SK-N-SH (cell line): ENCODE data around the gene OGFR. TPM values are rescaled to one million over a fixed set of nuclear protein-coding genes. Genes with fewer than 3 reads are reported as not detected.

Source experiments
- CTCF ChIA-PET: fragments of 300-600, 350-600 bp; formaldehyde crosslinking; extraction: SDS; loops from one replicate; lab custom pipeline; 2021; lab: Yijun Ruan, JAX
- POLR2A ChIA-PET: fragments of 350-600 bp; sonication (Branson Sonifier 250); formaldehyde crosslinking; extraction: SDS; loops from one replicate; lab custom pipeline; 2020; ENCODE audit warnings: antibody characterized with exemption, inconsistent platforms; lab: Yijun Ruan, JAX
- DNase-seq: peaks from one replicate; pipeline ENCODE4 v3.0.0; 2012
- H2AFZ ChIP-seq: fragments of 200-600 bp; sonication (generic); 2 replicates; pipeline ENCODE4 v1.8.1; 2016; ENCODE audit warnings: antibody characterized with exemption, mild to moderate bottlenecking, low read depth
- H3F3A ChIP-seq: fragments of 200-600 bp; sonication (generic); replicated peaks from 2 replicates; pipeline ENCODE3; 2016; ENCODE audit warnings: antibody characterized with exemption, mild to moderate bottlenecking; ENCODE audit not compliant: insufficient read depth
- H3K27ac ChIP-seq, 2 experiments: fragments of 200-500 bp in 1 of 2; fragments of 200-600 bp in 1 of 2; sonication (Bioruptor generic) in 1 of 2; sonication (generic), shearing (Covaris generic) in 1 of 2; 2 replicates each; pipeline versions ENCODE4 v1.5.1 to v1.6.1; 2014 to 2016; ENCODE audit warnings: low read depth in 2 of 2, inconsistent platforms in 1 of 2, low read length in 1 of 2, mild to moderate bottlenecking in 1 of 2, mixed read lengths in 1 of 2
- H3K27me3 ChIP-seq: fragments of 200-600 bp; sonication (generic), shearing (Covaris generic); 2 replicates; pipeline ENCODE4 v1.6.1; 2016; ENCODE audit warnings: mixed run types; ENCODE audit not compliant: insufficient read depth
- H3K36me3 ChIP-seq, 2 experiments: fragments of 200-500 bp in 1 of 2; fragments of 200-600 bp in 1 of 2; sonication (Bioruptor generic) in 1 of 2; sonication (generic) in 1 of 2; replicated peaks in 1 of 2; 2 replicates each; pipeline versions ENCODE3 to v1.5.1; 2014 to 2016; ENCODE audit warnings: low read length in 1 of 2, mild to moderate bottlenecking in 1 of 2; ENCODE audit not compliant: insufficient read depth in 2 of 2, control insufficient read depth in 1 of 2
- H3K4me1 ChIP-seq, 2 experiments: fragments of 200-500 bp in 1 of 2; fragments of 200-600 bp in 1 of 2; sonication (Bioruptor generic) in 1 of 2; sonication (generic), shearing (Covaris generic) in 1 of 2; 2 replicates each; pipeline versions ENCODE4 v1.5.1 to v1.6.1; 2014 to 2016; ENCODE audit warnings: low read depth in 1 of 2, low read length in 1 of 2, mixed run types in 1 of 2; ENCODE audit not compliant: insufficient read depth in 2 of 2, control insufficient read depth in 1 of 2
- H3K4me2 ChIP-seq: fragments of 200-600 bp; sonication (generic), shearing (Covaris generic); 2 replicates; pipeline ENCODE4 v1.6.1; 2017; ENCODE audit warnings: mixed run types
- H3K4me3 ChIP-seq, 2 experiments: fragments of 200-500 bp in 1 of 2; fragments of 200-600 bp in 1 of 2; sonication (Bioruptor generic) in 1 of 2; sonication (generic), shearing (Covaris generic) in 1 of 2; 2 replicates each; pipeline versions ENCODE4 v1.5.1 to v1.8.1; 2014 to 2016; ENCODE audit warnings: low read depth in 2 of 2, inconsistent platforms in 1 of 2, low read length in 1 of 2, mild to moderate bottlenecking in 1 of 2, mixed read lengths in 1 of 2, moderate library complexity in 1 of 2
- H3K79me2 ChIP-seq: fragments of 200-600 bp; sonication (generic); 2 replicates; pipeline ENCODE4 v1.8.1; 2017; ENCODE audit warnings: mild to moderate bottlenecking; ENCODE audit not compliant: insufficient read depth
- H3K9ac ChIP-seq: fragments of 200-600 bp; sonication (generic); 2 replicates; pipeline ENCODE4 v1.6.1; 2017; ENCODE audit warnings: mixed run types
- H3K9me2 ChIP-seq: fragments of 200-600 bp; sonication (generic); 2 replicates; pipeline ENCODE4 v1.6.1; 2017; ENCODE audit warnings: mixed run types
- H3K9me3 ChIP-seq: fragments of 200-600 bp; sonication (generic); 2 replicates; pipeline ENCODE4 v1.6.1; 2017; ENCODE audit warnings: mixed run types, mild to moderate bottlenecking, moderate library complexity
- H4K20me1 ChIP-seq: fragments of 200-600 bp; sonication (generic); 2 replicates; pipeline ENCODE4 v1.6.1; 2017; ENCODE audit warnings: mild to moderate bottlenecking, mixed run types; ENCODE audit not compliant: insufficient read depth
- FOSL2 ChIP-seq: IDR thresholded peaks from 2 replicates; pipeline ENCODE4 v1.4.0; 2012; ENCODE audit warnings: low read depth, mild to moderate bottlenecking, moderate library complexity, borderline replicate concordance
- FOXJ3 ChIP-seq: sonication (generic); formaldehyde crosslinking; IDR thresholded peaks from 2 replicates; pipeline ENCODE4 v1.5.1; 2020; ENCODE audit warnings: mild to moderate bottlenecking, missing genetic modification reagents
- GABPA ChIP-seq: IDR thresholded peaks from 2 replicates; pipeline ENCODE4 v1.4.0; 2012; ENCODE audit warnings: low read depth, mild to moderate bottlenecking
- MXI1 ChIP-seq: IDR thresholded peaks from 2 replicates; pipeline ENCODE4 v1.6.1; 2012; ENCODE audit warnings: mild to moderate bottlenecking, low read depth, low read length, improper control_type of control experiment
- NFIC ChIP-seq: IDR thresholded peaks from 2 replicates; pipeline ENCODE4 v1.4.0; 2012; ENCODE audit warnings: borderline replicate concordance
- POLR2AphosphoS5 ChIP-seq: IDR thresholded peaks from 2 replicates; pipeline ENCODE4 v1.6.1; 2012; ENCODE audit warnings: low read depth, low read length
- RCOR1 ChIP-seq: fragments of 150-350 bp; IDR thresholded peaks from 2 replicates; pipeline ENCODE4 v1.6.1; 2017; ENCODE audit warnings: antibody characterized with exemption, low read length
- RFX5 ChIP-seq: IDR thresholded peaks from 2 replicates; pipeline ENCODE4 v1.6.1; 2012; ENCODE audit warnings: mild to moderate bottlenecking, improper control_type of control experiment, low read length
- RXRA ChIP-seq: IDR thresholded peaks from 2 replicates; pipeline ENCODE4 v1.4.0; 2012; ENCODE audit warnings: low read depth, mild to moderate bottlenecking, borderline replicate concordance
- SIN3A ChIP-seq: IDR thresholded peaks from 2 replicates; pipeline ENCODE4 v1.6.1; 2012; ENCODE audit warnings: low read depth, mild to moderate bottlenecking, low read length, moderate library complexity, borderline replicate concordance
- SMC3 ChIP-seq: IDR thresholded peaks from 2 replicates; pipeline ENCODE4 v1.6.1; 2012; ENCODE audit warnings: low read depth, low read length, improper control_type of control experiment
- TAF1 ChIP-seq: IDR thresholded peaks from 2 replicates; pipeline ENCODE4 v1.6.1; 2012; ENCODE audit warnings: low read depth, mild to moderate bottlenecking, low read length, moderate library complexity, borderline replicate concordance
- TEAD4 ChIP-seq: IDR thresholded peaks from 2 replicates; pipeline ENCODE4 v1.4.0; 2012; ENCODE audit warnings: mild to moderate bottlenecking, borderline replicate concordance; ENCODE audit not compliant: insufficient read depth
- USF2 ChIP-seq: fragments of 150-350 bp; IDR thresholded peaks from 2 replicates; pipeline ENCODE4 v1.6.1; 2017; ENCODE audit warnings: antibody characterized with exemption, low read length, low read depth, borderline replicate concordance
- WGBS: methylation state at CpG from one replicate; pipeline ENCODE4 v1.1.6; 2017; ENCODE audit warnings: low lambda C conversion rate; 5-methylcytosine and 5-hydroxymethylcytosine counted together
- polyA plus RNA-seq, 3 experiments: library from polyadenylated mRNA; depleted of rRNA; stranded (reverse); fragments of >200 nt; gene quantifications; 2 replicates each; pipeline ENCODE4 v1.2.3, GENCODE V29; 2012
- TF ChIP-seq, protein P1 (sequence below): IDR thresholded peaks from 2 replicates; pipeline ENCODE4 v1.4.0; 2012; ENCODE audit warnings: low read depth
- TF ChIP-seq, protein P2 (sequence below): IDR thresholded peaks from 2 replicates; pipeline ENCODE4 v1.4.0; 2012; ENCODE audit warnings: low read depth, borderline replicate concordance
- TF ChIP-seq, protein P3 (sequence below): fragments of 150-350 bp; IDR thresholded peaks from 2 replicates; pipeline ENCODE4 v1.6.1; 2016; ENCODE audit warnings: mild to moderate bottlenecking, low read depth, low read length

The OGFR gene
- polyA plus RNA-seq, 1 of the 3 experiments (the other 2 are of a cell fraction), result 60.8 TPM

- TF ChIP-seq GABPA (no peak), SMC3 (no peak), FOSL2 (no peak), MXI1 (no peak), RFX5 (no peak), TAF1 (no peak), RXRA (no peak), RCOR1 (no peak), POLR2AphosphoS5 (no peak), TEAD4 (no peak), FOXJ3 (CRISPR knock-in tag) (no peak), USF2 (no peak), NFIC (no peak), SIN3A (no peak)
- TF ChIP-seq, protein P1, sequence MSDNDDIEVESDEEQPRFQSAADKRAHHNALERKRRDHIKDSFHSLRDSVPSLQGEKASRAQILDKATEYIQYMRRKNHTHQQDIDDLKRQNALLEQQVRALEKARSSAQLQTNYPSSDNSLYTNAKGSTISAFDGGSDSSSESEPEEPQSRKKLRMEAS, result no peak
- TF ChIP-seq, protein P2, sequence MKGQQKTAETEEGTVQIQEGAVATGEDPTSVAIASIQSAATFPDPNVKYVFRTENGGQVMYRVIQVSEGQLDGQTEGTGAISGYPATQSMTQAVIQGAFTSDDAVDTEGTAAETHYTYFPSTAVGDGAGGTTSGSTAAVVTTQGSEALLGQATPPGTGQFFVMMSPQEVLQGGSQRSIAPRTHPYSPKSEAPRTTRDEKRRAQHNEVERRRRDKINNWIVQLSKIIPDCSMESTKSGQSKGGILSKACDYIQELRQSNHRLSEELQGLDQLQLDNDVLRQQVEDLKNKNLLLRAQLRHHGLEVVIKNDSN, result no peak
- TF ChIP-seq, protein P3, sequence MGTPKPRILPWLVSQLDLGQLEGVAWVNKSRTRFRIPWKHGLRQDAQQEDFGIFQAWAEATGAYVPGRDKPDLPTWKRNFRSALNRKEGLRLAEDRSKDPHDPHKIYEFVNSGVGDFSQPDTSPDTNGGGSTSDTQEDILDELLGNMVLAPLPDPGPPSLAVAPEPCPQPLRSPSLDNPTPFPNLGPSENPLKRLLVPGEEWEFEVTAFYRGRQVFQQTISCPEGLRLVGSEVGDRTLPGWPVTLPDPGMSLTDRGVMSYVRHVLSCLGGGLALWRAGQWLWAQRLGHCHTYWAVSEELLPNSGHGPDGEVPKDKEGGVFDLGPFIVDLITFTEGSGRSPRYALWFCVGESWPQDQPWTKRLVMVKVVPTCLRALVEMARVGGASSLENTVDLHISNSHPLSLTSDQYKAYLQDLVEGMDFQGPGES, result no peak
- peaks cover 30% of the 10 kb centered on the region for H4K20me1 ChIP-seq
- peaks cover 14 to 31% of the 10 kb centered on the region in 2 experiments for H3K36me3 ChIP-seq
- H3K4me3 ChIP-seq, result peak overlapping the region in 1 of 2 experiments; percentile 85; a peak in 3 of 4 replicates
- no peaks in the 10 kb centered on the region for H3K9me2 ChIP-seq
- CTCF ChIA-PET, result interaction anchor here (0.5 to 5.2 kb wide), 3 partner anchors 10 to 438 kb away, joined by 3 to 34 read pairs (median 6); partner anchors contain the start of gene COL9A3
- H3F3A ChIP-seq, result peaks cover 12% of the 10 kb centered on the region
- H3K9me3 ChIP-seq, result no peaks in the 10 kb centered on the region
- DNase-seq, result no peak
- H3K4me1 ChIP-seq, result peaks cover 10 to 27% of the 10 kb centered on the region in 2 experiments; a peak in 2 of 4 replicates
- no peak overlapping the region; a peak in 1 of 4 replicates for H3K27ac ChIP-seq
- 89% methylated on average over 8 of the region's 11 CpGs for WGBS
- POLR2A ChIA-PET, result no interaction called here
- H2AFZ ChIP-seq, result no peak overlapping the region
- H3K79me2 ChIP-seq, result peaks cover 30% of the 10 kb centered on the region
- peak overlapping the region; percentile 96 for H3K4me2 ChIP-seq
- H3K9ac ChIP-seq, result peak overlapping the region; percentile 80; the same call in 1 of the 2 replicates
- no peaks in the 10 kb centered on the region for H3K27me3 ChIP-seq
Observed at GRCh38 chr20:62806383-62807050, 1.9 kb downstream of the OGFR start.
